Loucy (cell line): ENCODE data around the gene PLEKHM2.

Source experiments
- H2AFZ ChIP-seq: fragments of 200-600 bp; sonication (generic); 2 replicates; pipeline ENCODE4 v1.6.0; 2016; ENCODE audit warnings: antibody characterized with exemption, mild to moderate bottlenecking, low read length, moderate library complexity
- H3F3A ChIP-seq: fragments of 200-600 bp; 2 replicates; pipeline ENCODE4 v1.6.0; 2016; ENCODE audit warnings: antibody characterized with exemption, low read depth, mild to moderate bottlenecking
- H3K27me3 ChIP-seq: fragments of 200-600 bp; sonication (generic); 2 replicates; pipeline ENCODE4 v1.6.1; 2014; ENCODE audit warnings: low read length, mild to moderate bottlenecking; ENCODE audit not compliant: insufficient read depth, poor library complexity, severe bottlenecking
- H3K36me3 ChIP-seq: fragments of 200-600 bp; sonication (generic); 2 replicates; pipeline ENCODE4 v1.6.1; 2016; ENCODE audit warnings: low read length; ENCODE audit not compliant: insufficient read depth
- H3K4me1 ChIP-seq: fragments of 200-600 bp; sonication (generic); 2 replicates; pipeline ENCODE4 v1.5.1; 2014; ENCODE audit warnings: low read length, mild to moderate bottlenecking; ENCODE audit not compliant: insufficient read depth, poor library complexity, severe bottlenecking
- H3K4me2 ChIP-seq: fragments of 200-600 bp; sonication (generic); 2 replicates; pipeline ENCODE4 v1.6.0; 2014; ENCODE audit warnings: antibody characterized with exemption, low read length, low read depth, mild to moderate bottlenecking; ENCODE audit not compliant: poor library complexity, severe bottlenecking
- H3K4me3 ChIP-seq: fragments of 200-600 bp; sonication (generic); 2 replicates; pipeline ENCODE4 v1.5.1; 2014; ENCODE audit warnings: low read length, mild to moderate bottlenecking, mixed read lengths; ENCODE audit not compliant: poor library complexity, severe bottlenecking
- H3K79me2 ChIP-seq: fragments of 200-600 bp; sonication (generic); 2 replicates; pipeline ENCODE4 v1.6.1; 2014; ENCODE audit warnings: low read length; ENCODE audit not compliant: insufficient read depth
- H3K9ac ChIP-seq: fragments of 200-600 bp; sonication (generic); 2 replicates; pipeline ENCODE4 v1.6.0; 2014; ENCODE audit warnings: mild to moderate bottlenecking, low read depth, low read length, moderate library complexity; ENCODE audit not compliant: poor library complexity, severe bottlenecking
- H3K9me2 ChIP-seq: fragments of 200-600 bp; sonication (generic); replicated peaks from 2 replicates; pipeline ENCODE4 v1.6.1; 2016; ENCODE audit warnings: low read depth, low read length, mixed read lengths
- H3K9me3 ChIP-seq: fragments of 200-600 bp; sonication (generic); 2 replicates; pipeline ENCODE4 v1.6.1; 2014; ENCODE audit warnings: mild to moderate bottlenecking, antibody characterized with exemption, low read length, low read depth; ENCODE audit not compliant: insufficient read depth
- H4K20me1 ChIP-seq: fragments of 200-600 bp; sonication (generic); 2 replicates; pipeline ENCODE4 v1.6.0; 2014; ENCODE audit warnings: antibody characterized with exemption, low read length, mild to moderate bottlenecking; ENCODE audit not compliant: insufficient read depth, poor library complexity, severe bottlenecking
- EZH2phosphoT487 ChIP-seq: fragments of 200-600 bp; IDR thresholded peaks from 2 replicates; pipeline ENCODE4 v1.6.1; 2018; ENCODE audit warnings: antibody characterized with exemption, mild to moderate bottlenecking, moderate library complexity, borderline replicate concordance
- TF ChIP-seq, protein P1 (sequence below): fragments of 200-600 bp; sonication (generic); conservative IDR thresholded peaks from 2 replicates; pipeline ENCODE4 v1.5.1; 2014; ENCODE audit warnings: mild to moderate bottlenecking, antibody characterized with exemption, low read length

The PLEKHM2 gene

DNA sequence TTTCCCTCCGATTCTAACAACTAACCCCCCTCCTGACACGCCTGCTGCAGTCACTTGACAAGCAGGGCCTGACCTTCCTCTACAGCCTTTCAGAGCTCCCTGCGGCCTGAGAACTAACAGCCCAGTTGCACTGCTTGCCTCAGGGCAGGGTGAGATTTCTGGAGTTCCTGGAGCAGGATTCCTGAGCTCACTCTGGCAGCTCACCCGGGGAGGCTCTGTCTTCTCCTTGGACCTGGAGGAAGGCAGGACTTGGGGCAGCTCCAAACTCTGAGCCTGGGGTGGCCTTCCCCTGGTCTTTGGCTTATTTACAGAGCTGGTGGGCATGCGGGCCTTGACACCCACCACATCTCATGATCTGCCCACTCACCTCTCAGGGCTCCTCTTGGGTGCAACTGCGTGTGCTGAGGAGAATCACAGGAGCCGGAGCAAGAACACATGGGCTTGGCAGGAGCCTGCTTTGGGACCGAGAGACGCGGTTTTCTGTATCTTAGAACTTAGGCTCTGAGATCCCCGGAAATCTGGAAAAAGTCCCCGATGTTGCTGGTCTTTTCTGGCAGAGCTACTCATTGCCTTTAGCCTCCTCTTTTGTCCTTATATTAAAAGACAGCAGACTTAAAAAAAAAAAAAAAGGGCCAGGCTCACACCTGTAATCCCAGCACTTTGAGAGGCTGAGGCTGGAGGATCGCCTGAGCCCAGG lies 38.9 kb downstream of the PLEKHM2 start:
- Histone ChIP-seq H3K4me3 (no peak overlapping the region), H3K9ac (no peak overlapping the region), H3K79me2 (no peaks in the 10 kb centered on the region), H4K20me1 (no peaks in the 10 kb centered on the region), H3K36me3 (peaks cover 72% of the 10 kb centered on the region; the same call in 1 of the 2 replicates), H3K9me2 (no peaks in the 10 kb centered on the region), H3K4me2 (no peak overlapping the region), H3K27me3 (no peaks in the 10 kb centered on the region), H3K4me1 (no peaks in the 10 kb centered on the region), H3K9me3 (no peaks in the 10 kb centered on the region), H2AFZ (no peak overlapping the region), H3F3A (no peaks in the 10 kb centered on the region)
- TF ChIP-seq, protein P1, sequence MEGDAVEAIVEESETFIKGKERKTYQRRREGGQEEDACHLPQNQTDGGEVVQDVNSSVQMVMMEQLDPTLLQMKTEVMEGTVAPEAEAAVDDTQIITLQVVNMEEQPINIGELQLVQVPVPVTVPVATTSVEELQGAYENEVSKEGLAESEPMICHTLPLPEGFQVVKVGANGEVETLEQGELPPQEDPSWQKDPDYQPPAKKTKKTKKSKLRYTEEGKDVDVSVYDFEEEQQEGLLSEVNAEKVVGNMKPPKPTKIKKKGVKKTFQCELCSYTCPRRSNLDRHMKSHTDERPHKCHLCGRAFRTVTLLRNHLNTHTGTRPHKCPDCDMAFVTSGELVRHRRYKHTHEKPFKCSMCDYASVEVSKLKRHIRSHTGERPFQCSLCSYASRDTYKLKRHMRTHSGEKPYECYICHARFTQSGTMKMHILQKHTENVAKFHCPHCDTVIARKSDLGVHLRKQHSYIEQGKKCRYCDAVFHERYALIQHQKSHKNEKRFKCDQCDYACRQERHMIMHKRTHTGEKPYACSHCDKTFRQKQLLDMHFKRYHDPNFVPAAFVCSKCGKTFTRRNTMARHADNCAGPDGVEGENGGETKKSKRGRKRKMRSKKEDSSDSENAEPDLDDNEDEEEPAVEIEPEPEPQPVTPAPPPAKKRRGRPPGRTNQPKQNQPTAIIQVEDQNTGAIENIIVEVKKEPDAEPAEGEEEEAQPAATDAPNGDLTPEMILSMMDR = no peak
- no peak for TF ChIP-seq EZH2phosphoT487

DNA sequence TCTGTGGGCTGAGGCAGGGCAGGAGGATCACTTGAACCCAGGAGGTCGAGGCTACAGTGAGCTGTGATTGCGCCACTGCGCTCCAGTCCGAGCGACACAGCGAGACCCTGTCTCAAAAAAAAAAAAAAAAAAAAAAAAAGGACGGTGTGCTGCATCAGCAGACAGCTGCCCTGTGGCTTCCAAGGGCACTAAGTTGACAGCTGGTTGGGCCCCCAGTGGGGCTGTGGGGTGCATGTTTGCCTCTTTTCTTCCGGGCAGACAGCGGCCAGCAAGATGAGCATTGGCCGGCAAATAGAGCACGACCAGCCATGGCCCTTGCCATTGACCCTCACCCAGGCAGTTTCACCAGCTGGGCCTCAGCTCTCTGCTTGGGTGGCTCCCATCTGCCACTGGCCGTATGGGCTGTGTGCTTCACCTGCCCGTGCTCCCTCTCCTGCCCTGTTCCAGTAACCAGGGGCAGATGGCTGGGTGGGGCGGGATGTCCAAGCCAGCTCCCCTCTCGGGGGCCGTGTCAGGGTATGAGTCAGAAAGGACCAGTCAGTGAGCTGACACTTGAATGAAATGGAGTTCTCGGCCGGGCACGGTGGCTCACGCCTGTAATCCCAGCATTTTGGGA lies 39.6 kb downstream of the PLEKHM2 start:
- Histone ChIP-seq H3K4me3 (no peak overlapping the region), H2AFZ (no peak overlapping the region), H3K4me1 (no peaks in the 10 kb centered on the region), H4K20me1 (no peaks in the 10 kb centered on the region), H3K9ac (no peak overlapping the region), H3K4me2 (no peak overlapping the region), H3K79me2 (no peaks in the 10 kb centered on the region), H3K9me2 (no peaks in the 10 kb centered on the region), H3F3A (no peaks in the 10 kb centered on the region), H3K9me3 (no peaks in the 10 kb centered on the region), H3K27me3 (no peaks in the 10 kb centered on the region), H3K36me3 (peaks cover 74% of the 10 kb centered on the region; the same call in 1 of the 2 replicates)
- TF ChIP-seq, protein P1 = no peak
- TF ChIP-seq EZH2phosphoT487 = no peak

DNA sequence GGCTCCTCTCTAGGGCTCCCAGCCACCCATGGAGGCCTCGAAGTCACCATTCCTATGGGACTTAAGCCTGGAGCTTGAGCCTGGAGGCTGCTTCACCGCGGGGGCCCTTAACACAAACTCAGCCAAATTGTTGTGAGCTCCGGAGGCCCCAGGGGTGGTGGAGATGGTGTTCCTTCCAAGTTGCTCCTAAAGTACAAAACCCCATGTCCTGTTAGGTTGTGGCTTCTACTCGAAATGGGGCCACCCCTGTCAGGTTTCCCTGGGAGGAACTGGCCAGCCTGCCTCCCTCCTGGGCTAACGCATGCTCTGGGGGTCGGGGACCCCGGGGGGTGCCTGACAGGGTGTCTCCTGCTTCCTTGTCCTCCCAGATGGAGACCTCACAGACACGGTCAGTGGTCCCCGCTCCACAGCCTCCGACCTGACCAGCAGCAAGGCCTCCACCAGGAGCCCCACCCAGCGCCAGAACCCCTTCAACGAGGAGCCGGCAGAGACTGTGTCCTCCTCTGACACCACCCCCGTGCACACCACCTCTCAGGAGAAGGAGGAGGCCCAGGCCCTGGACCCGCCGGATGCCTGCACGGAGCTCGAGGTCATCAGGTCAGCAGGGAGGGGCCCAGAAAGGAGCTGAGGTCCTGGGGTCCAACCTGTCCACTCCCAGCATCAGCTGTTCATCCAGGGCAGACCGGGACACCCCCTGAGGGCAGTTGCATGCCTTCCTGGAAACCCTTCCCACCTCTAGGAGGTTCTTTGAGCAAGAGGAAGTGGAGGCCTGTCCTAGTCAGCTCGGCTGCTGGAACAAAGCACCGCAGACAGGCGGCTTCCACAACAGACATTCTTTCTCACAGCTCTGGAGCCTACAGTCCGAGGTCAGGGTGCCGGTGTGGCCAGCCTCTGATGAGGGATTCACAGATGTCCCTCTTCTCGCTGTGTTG lies 41.1 kb downstream of the PLEKHM2 start:
- Histone ChIP-seq H3K9me2 (no peaks in the 10 kb centered on the region), H3K27me3 (no peaks in the 10 kb centered on the region), H2AFZ (no peak overlapping the region), H3K36me3 (peaks cover 64% of the 10 kb centered on the region; the same call in 1 of the 2 replicates), H3K79me2 (no peaks in the 10 kb centered on the region), H3K9ac (no peak overlapping the region), H3K4me1 (no peaks in the 10 kb centered on the region), H3F3A (no peaks in the 10 kb centered on the region), H4K20me1 (no peaks in the 10 kb centered on the region), H3K4me2 (no peak overlapping the region), H3K9me3 (no peaks in the 10 kb centered on the region), H3K4me3 (no peak overlapping the region)
- TF ChIP-seq, protein P1 = no peak
- TF ChIP-seq EZH2phosphoT487 = no peak
